ENCODE data around the gene FAM118A. TPM values are rescaled to one million over a fixed set of nuclear protein-coding genes. Genes with fewer than 3 reads are reported as not detected.

Gene FAM118A
- total and polyA plus RNA-seq, 2 of the 8 experiments (the other 6 are each of a cell fraction or from before 2014, with no cell fraction given): 8.5 to 18.6 TPM

GRCh38 chr22:45334068-45334467, 24.3 kb downstream of the FAM118A start:
- no peaks in the 10 kb centered on the region for H3K79me2 ChIP-seq (ENCODE audit: control insufficient read depth in 1 of 2, insufficient read depth in 2 of 2, low read length in 2 of 2)
- no peak overlapping the region for H3K4ac ChIP-seq (replicated peaks; ENCODE audit: insufficient read length, low read depth, low read length)
- no peak overlapping the region for H3K14ac ChIP-seq (ENCODE audit: insufficient read length)
- H4K5ac ChIP-seq (ENCODE audit: insufficient read length, low read depth, low read length): no peak overlapping the region
- no peak for TF ChIP-seq TCF12 (IDR thresholded peaks at IDR 0.05; ENCODE audit: low read depth, low read length)
- TF ChIP-seq SIRT6 (IDR thresholded peaks at IDR 0.05; ENCODE audit: low read length): no peak
- no peak for TF ChIP-seq NRF1 (IDR thresholded peaks at IDR 0.05; ENCODE audit: low read depth, low read length)
- no peak for TF ChIP-seq NANOG (IDR thresholded peaks at IDR 0.05; ENCODE audit: insufficient read depth, low read depth, low read length, poor library complexity, severe bottlenecking)
- TF ChIP-seq CHD1 (IDR thresholded peaks at IDR 0.05; ENCODE audit: low read depth, low read length): no peak
- TF ChIP-seq SIN3A (conservative IDR thresholded peaks at IDR 0.05 in 1 of 2, IDR thresholded peaks at IDR 0.05 in 1 of 2; ENCODE audit: low read depth in 1 of 2, low read length in 2 of 2): no peak
- TF ChIP-seq KDM1A (IDR thresholded peaks at IDR 0.05; ENCODE audit: borderline replicate concordance, low read length): no peak
- no peak for TF ChIP-seq BACH1 (IDR thresholded peaks at IDR 0.05; ENCODE audit: low read length)
- no peak for TF ChIP-seq BRCA1 (IDR thresholded peaks at IDR 0.05; ENCODE audit: low read depth, low read length)
- TF ChIP-seq HDAC6 (IDR thresholded peaks at IDR 0.05; ENCODE audit: low read depth, low read length): no peak
- TF ChIP-seq, protein P1, sequence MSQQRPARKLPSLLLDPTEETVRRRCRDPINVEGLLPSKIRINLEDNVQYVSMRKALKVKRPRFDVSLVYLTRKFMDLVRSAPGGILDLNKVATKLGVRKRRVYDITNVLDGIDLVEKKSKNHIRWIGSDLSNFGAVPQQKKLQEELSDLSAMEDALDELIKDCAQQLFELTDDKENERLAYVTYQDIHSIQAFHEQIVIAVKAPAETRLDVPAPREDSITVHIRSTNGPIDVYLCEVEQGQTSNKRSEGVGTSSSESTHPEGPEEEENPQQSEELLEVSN (IDR thresholded peaks at IDR 0.05): no peak
- no peak for TF ChIP-seq SP4 (IDR thresholded peaks at IDR 0.05; ENCODE audit: low read length)
- no peak for TF ChIP-seq SP1 (IDR thresholded peaks at IDR 0.05; ENCODE audit: low read depth, low read length)
- no peak for TF ChIP-seq TBP (IDR thresholded peaks at IDR 0.05; ENCODE audit: low read depth, low read length)
- no peak for TF ChIP-seq HDAC2 (IDR thresholded peaks at IDR 0.05; ENCODE audit: borderline replicate concordance in 1 of 2, low read depth in 2 of 2, low read length in 2 of 2)
- POLR2A ChIA-PET (ENCODE audit: partially characterized antibody): no interaction called here
- no peak overlapping the region for H3K23ac ChIP-seq (ENCODE audit: insufficient read length)
- no peak overlapping the region for H2AK5ac ChIP-seq (ENCODE audit: low read depth, low read length)
- no peak overlapping the region for H4K91ac ChIP-seq (replicated peaks; ENCODE audit: insufficient read length, low read length)
- no peak overlapping the region for H4K8ac ChIP-seq (ENCODE audit: extremely low read depth, insufficient read depth, low read length)
- 85% methylated on average over 5 of the region's 5 CpGs; no CpG with 5 or more reads in 1 of the 2 experiments for WGBS, 2 experiments (ENCODE audit: extremely low coverage in 1 of 2, insufficient coverage in 1 of 2, insufficient read length in 1 of 2, insufficient replicate concordance in 2 of 2, low coverage in 1 of 2, low lambda C conversion rate in 2 of 2, missing lambda C conversion rate in 1 of 2)
- H3K79me1 ChIP-seq (ENCODE audit: low read depth, low read length): no peaks in the 10 kb centered on the region
- H2BK15ac ChIP-seq (ENCODE audit: low read length): no peak overlapping the region
- no peak overlapping the region for H2BK120ac ChIP-seq (replicated peaks; ENCODE audit: low read depth, low read length)
- H4K20me1 ChIP-seq (replicated peaks in 1 of 2; ENCODE audit: control insufficient read depth in 1 of 2, insufficient read depth in 2 of 2, low read length in 2 of 2): peaks cover 0 to 3% of the 10 kb centered on the region in 2 experiments
- H2BK5ac ChIP-seq (ENCODE audit: low read depth, low read length): no peak overlapping the region
- H3K9ac ChIP-seq (replicated peaks in 1 of 4; ENCODE audit: extremely low read depth in 1 of 4, low read depth in 3 of 4, low read length in 3 of 4): no peak overlapping the region
- no peak overlapping the region for H3K18ac ChIP-seq (ENCODE audit: extremely low read depth, low read length)
- H3K4me3 ChIP-seq (ENCODE audit: extremely low read depth in 1 of 4, insufficient read depth in 2 of 4, low read depth in 3 of 4, low read length in 4 of 4): no peak overlapping the region
- no peaks in the 10 kb centered on the region for H3K23me2 ChIP-seq (ENCODE audit: low read depth, low read length)
- CTCF ChIA-PET (ENCODE audit: partially characterized antibody): interaction anchor here (0.9 to 3.6 kb wide), 11 partner anchors 11 to 220 kb away, joined by 3 to 19 read pairs (median 5); partner anchors contain the start of genes RIBC2 and SMC1B
- H3K36me3 ChIP-seq (ENCODE audit: control insufficient read depth in 2 of 4, insufficient read depth in 4 of 4, low read length in 3 of 4): peaks cover 0 to 6% (median under 1%) of the 10 kb centered on the region in 4 experiments; a peak in 4 of 8 replicates
- no peak overlapping the region for H3K56ac ChIP-seq (replicated peaks; ENCODE audit: insufficient read length, low read depth, low read length)
- no peak for FAIRE-seq
- H2BK12ac ChIP-seq (ENCODE audit: low read depth, low read length): no peak overlapping the region
- no peak overlapping the region for H3K27ac ChIP-seq (ENCODE audit: low read depth, low read length)
- H3K27me3 ChIP-seq (replicated peaks in 1 of 4; ENCODE audit: control insufficient read depth in 3 of 4, extremely low read depth in 1 of 4, insufficient read depth in 3 of 4, low read length in 3 of 4): no peaks in the 10 kb centered on the region
- no peak overlapping the region for H2AFZ ChIP-seq (ENCODE audit: low read length)
- DNase-seq (ENCODE audit: low read depth in 1 of 2, low spot score in 2 of 2): no peak
- no peaks in the 10 kb centered on the region for H3K4me1 ChIP-seq (replicated peaks in 1 of 4; ENCODE audit: control insufficient read depth in 3 of 4, insufficient read depth in 4 of 4, low read length in 3 of 4)
- no peaks in the 10 kb centered on the region for H3K9me3 ChIP-seq (ENCODE audit: insufficient read depth in 2 of 2, low read depth in 1 of 2, low read length in 1 of 2)
- H3K4me2 ChIP-seq (ENCODE audit: insufficient read depth in 1 of 2, low read depth in 2 of 2, low read length in 2 of 2): no peak overlapping the region
- no peak overlapping the region for H2BK20ac ChIP-seq (ENCODE audit: low read length)
